DMS53 treated with DMSO at 0.1 percent for 48 hours (cell line): ENCODE results near the gene SPA17.

ENCODE experiments used
- DNase-seq: peaks from one replicate; lab custom pipeline; 2025; ENCODE audit not compliant: unreplicated experiment; lab: John Stamatoyannopoulos, UW

The SPA17 gene

DNA sequence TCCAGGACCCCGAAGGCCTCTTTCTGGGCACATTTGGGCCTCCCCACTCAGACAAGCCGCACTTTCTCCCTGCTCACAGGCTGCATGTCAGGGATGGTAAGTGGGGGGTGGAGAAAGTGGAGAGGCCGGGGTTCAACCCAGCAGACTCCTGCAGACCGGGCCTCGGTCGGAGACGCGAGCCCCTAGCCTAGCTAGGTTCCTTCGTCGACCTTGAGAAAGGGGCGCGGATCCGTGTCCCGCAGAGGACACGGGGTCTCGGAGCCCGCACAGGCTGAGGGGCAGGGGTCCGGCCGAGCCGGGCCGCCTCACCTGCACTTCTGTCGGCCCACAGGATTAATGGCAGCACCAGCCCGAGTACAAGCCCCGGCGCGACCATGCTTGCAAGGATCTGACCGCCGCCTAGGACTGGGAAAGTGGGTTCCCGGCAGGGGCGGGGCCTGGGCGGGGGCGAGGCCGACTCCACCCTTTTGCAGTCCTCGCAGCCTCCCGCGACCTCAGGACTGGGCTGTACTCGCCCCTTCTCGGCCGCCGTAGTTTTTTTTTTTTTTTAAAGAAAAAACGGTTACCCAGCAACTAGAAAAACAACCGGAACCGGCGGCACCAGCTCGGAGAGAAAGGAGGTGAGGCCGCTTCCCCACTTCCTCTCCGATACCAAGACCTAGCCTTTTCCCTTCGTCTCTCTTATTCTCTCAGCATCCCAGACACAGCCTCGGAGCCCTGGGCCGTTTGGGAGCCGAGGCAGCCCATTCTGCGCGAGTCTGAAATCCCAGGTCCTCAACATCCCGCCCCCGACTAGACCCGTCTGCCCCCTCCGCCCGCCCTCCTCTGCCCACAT is at the start of gene SPA17, which contains the start of gene SIAE:
Gene SPA17, plus strand, starts transcription at position 572 of the 835 bp plus-strand sequence. CDS start 1,361 bp downstream, outside the sequence.
Gene SIAE, minus strand, starts transcription at position 407 of the 835 bp plus-strand sequence. Its CDS starts 31 bp downstream, at position 376.
- peak; percentile 85 for DNase-seq

DNA sequence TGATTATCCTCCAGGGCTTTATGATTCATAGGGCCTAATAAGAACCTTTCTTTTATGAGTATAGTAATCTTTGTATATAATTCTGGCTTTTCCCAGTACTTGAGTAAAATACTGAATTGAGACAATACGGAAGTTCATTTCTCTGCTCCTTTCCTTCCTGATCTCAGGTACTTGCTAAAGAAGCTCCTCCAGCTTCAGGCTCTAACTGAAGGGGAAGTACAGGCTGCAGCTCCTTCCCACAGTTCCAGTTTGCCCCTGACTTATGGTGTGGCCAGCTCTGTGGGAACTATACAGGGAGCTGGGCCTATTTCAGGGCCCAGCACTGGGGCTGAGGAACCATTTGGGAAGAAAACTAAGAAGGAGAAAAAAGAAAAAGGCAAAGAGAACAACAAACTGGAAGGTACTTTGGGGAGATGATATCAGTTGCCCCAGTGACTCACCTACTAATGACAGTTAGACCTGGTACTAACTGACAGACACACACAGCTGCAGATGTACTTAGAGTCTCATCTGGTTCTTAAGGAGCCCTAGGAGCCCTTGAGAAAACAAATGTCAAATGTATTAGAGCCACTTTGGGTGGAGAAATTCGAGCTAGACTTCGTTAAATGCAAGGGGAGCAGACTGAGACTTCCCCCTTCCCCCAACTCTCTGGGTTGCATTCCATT is 48.1 kb upstream of the SPA17 start:
- no peak for DNase-seq

GRCh38 chr11:124627546-124627945 is 46.2 kb upstream of the SPA17 start:
- no peak for DNase-seq

DNA sequence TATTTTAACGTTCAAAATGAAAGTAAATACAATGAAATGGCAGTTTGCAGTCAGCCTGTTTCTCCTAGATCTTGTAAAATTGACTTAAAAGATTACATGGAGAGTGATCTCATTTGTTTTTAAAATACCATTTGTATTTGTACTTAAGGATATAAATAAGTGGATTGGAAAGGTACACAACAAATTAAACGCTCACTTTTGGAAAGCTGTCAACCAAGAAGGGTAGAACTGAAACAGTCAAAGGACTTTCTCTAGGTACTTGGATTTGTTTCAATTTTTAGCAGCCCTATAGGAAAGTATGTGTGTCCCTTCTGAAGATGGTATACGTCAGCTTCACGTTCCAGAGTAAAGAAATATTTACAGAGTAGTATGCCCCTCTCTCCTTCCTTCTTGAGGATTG is 43.7 kb upstream of the SPA17 start:
- DNase-seq = no peak

DNA sequence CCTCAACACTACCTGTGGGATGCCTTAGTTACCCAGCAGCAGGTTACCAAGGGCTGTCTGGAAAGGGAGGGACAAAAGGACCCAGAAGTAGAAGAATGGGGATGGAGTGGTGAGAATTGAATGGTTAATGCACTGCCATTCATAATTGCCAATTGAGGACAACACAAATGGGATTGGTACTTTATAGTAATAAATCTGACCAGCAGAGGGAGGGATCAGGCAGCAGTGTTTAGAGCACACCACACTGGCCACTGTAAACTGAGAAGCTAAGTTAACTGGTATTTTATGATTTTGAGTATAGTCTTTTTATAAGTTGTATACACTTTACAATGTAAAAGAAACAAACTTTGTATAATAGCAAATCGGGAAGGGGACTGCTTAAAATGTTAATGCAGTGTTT is 40.3 kb upstream of the SPA17 start:
- DNase-seq = no peak

GRCh38 chr11:124635932-124636331 is 37.8 kb upstream of the SPA17 start:
- DNase-seq = no peak

DNA sequence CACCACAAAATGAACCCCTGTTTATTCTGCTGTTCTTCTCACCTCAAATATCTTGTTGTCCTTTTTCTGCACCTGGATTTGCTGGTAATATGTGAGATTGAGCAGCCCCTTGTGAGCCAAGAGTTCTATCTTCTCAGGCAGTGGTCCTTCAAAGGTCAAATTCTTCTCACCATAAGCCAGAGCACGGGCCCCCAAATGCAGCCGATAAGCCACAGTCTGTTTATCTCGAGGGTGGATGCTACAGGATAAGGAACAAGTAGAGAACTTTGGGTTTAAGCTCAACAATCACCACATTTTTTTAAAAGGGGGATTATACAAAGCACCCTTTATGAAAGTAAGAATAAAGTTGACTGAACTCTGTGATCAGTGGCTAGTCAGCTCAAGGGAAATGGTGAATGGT is 35.2 kb upstream of the SPA17 start:
- no peak for DNase-seq

DNA sequence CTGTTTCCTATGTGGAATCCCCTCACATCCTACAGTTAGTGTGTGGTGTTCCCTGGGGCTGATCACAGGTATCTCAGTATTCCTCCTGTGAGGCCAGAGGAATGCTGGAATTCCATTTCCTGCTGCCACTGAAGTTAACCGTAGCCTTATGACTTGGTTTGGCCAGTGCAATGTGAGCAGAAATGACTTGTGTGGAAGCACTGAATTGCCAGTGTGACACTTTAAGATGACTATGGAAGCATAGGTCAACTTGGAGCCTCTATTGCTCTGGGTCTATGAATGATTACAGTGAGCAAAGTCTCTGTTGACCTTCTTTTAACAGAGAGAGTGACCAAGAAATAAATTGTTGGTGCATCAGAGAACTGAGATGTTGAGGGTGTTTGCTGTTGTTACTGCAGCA is 34.5 kb upstream of the SPA17 start:
- no peak for DNase-seq

DNA sequence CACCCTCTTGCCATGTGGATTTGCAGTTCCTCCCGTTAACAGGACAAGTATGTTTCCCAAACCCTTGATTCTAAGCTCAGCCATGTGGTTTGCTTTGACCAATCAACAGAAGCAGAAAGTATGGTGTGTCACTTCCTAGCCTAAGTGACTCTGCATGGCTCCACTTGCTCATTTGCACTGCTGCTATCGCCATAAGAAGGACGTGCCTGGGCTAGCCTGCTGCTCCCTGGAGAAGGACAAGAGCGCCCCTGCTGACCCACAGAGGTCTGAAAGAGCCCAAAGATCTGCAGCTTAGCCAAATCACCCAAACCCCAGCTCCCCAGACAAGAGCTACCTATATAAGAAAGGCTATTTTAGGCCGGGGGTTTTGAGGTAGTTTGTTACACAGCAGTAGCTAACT is 33.0 kb upstream of the SPA17 start:
- no peak for DNase-seq

GRCh38 chr11:124642628-124643027 is 31.1 kb upstream of the SPA17 start:
- no peak for DNase-seq

GRCh38 chr11:124643042-124643604 is 30.6 kb upstream of the SPA17 start:
- no peak for DNase-seq

DNA sequence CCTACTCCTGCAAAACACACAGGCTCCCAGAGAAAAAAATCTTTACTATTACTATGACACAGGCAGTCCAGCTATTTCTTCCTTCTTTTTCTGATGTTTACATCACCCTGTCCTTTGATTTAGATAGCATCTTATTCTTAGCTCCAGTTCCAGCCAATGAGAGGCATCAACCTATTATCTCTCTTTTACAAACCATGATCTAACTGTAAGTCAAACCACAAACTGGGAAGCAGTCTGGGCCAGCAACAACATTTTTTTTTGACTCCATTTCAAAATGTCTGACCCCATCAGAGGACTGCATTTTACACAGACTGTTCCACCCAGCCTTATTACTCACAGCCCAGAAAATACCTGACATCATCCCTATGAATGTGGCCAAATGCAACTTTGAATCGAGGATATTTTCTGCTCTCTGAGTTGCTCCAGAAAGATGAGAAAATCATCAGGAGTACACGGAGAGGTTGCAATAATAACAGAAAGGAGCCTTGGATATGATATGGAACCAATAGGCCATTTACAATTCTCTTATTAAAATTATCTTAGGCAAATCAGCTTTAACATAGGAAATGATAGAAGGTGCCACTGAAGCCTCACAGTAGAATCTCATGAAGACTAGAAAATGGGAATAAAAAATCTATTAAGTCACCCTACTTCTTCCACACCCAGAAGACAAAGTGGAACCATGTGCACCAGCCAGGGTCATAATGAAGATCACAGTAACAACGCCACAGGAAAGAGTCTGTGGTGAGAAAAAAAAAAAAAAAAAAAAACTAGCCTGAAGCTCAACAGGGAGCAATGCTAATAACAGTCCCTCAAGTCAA is 29.9 kb upstream of the SPA17 start:
- DNase-seq = no peak

DNA sequence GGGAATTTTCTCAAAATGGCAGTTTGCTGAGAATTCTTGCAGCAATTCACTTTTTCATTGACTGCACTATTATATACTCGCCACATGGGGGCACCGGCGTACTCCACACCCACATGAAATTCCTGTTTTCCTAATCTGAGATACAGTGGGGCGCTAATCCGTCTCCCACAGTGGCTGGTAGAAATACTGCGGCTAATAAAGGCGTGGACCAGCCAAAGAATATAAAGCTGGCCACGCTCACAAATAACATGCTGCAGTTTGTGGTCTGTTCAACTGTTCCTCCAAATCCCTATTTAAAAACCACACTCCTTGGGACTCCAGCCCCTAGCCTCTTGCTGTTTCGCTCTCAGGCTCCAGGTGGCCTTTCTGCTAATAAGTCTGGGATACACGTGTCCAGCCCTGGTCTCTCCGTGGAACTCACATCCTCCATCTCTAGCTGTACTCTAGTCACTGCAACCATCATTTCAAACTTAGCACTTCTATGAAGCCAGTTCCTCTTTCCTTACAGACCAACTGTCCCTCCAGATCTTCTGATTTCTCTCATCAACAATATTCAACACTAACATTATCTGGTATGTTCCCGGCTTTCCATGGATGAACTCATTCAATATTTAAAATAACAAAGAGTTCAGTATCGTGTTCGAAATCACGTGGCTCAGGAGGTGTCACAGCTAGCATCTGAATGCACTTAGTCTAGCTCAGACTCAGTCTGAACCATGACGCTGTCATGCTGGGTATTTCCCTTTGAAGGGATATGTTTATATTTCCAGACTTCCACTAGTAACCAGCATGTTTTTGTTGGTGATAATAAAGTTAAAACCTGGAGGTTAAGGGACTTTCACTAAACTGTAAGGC is 29.1 kb upstream of the SPA17 start:
- DNase-seq = peak; percentile 74

DNA sequence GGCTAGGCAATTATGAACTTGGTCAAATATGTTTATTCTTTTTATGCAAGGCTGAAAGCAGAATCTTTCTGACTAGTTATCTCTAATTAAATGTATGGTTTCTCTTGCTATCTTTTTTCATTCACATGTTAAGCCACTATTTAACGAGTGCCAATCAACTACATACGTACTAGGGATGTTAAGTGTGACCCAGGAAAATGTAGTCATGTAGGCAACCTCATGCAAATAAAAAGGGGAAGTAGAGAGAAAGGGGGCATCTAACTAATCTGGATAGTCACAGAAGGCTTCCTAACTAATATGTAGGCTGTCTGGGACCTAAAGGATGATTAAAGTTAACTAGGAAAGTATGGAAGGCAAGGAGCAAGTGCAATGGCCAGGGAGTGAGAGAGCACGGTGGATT is 27.6 kb upstream of the SPA17 start:
- DNase-seq = no peak

- no peak for DNase-seq
Observed at GRCh38 chr11:124648610-124649009, 25.1 kb upstream of the SPA17 start.

GRCh38 chr11:124656774-124657630 is 16.7 kb upstream of the SPA17 start:
- DNase-seq = no peak

DNA sequence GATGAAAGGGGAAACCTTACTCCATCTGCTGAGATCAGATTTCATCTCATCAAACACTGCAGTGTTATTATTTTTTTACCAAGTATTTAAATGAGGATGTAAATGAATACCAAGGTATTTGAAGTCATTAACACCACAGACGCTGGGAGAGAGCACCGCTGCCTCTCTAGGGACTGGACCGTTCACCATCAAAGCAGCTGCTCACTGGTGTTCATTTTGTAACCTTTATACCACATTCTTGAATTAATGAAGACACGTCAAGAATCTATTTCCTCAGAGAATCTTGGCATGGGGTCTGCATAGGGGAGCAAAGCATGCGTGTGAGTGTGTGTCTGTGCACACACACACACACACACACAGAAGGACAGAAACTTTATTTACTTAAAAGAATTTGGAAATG is 15.8 kb upstream of the SPA17 start:
- no peak for DNase-seq

- no peak for DNase-seq
Observed at GRCh38 chr11:124658501-124658900, 15.2 kb upstream of the SPA17 start.

DNA sequence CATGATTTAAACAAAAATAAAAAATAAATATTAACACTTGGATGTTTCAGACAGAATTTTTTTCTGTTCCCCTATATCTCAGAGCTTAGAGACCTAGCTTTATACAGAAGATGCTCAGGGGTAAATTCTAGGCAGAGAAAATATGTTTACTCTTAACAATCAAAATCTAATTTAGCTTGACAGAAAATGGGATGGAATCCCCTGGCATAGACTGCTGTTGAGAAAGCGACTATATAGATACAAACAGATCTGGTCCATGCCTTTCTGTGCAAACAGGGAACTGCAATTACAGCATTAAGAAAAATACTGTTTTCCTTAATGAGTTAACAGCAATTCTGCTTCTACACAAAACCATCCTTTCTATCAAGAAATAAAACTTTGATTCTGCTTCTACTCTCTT is 14.7 kb upstream of the SPA17 start:
- DNase-seq = no peak
